ENCODE results near the gene CCL25.
"Not testable (repeated sequence)": the region's sequence is repeated elsewhere in the genome, so short reads cannot be mapped to it uniquely, and the experiment has no call there.

CCL25 gene

DNA sequence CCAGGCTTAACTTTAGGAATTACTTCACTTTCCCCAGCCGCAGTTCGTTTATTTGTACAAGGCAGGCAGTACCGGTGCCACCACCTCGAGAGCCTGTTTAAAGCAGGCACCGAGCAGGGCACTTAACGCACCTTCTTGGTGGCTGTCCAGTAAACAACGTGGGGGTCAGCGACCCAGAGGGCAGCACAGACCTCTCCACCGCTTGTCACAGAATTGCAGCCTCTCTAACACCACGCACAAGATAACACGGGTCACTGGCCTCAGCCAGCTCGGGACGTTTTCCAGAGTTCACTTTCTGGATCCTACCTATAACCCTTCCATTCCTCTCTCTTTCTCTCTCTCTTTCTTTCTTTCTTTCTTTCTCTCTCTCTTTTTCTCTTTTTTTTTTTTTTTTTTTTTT lies 30.3 kb upstream of the CCL25 start:
- no peak for TF ChIP-seq CTCF (IDR thresholded peaks at IDR 0.05; ENCODE audit: extremely low read depth, missing control alignments)
- no peak for DNase-seq (ENCODE audit: low spot score)

DNA sequence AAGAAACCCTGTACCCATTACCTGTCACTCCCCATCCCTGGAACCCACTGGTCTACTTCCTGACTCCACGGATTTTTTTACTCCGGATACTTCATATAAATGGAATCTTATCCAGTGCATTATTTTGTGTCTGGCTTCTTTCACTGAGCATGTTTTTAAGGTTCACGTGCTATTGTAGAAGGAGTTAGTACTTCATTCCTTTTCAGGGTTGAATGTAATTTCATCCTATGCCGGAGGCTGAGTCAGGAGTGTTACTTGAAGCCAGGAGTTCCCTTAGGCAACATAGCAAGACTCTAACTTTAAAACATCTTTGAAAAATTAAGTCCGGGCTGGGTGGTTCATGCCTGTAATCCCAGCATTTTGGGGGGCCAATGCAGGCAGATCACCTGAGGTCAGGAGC lies 29.2 kb upstream of the CCL25 start:
- TF ChIP-seq CTCF (IDR thresholded peaks at IDR 0.05; ENCODE audit: extremely low read depth, missing control alignments) = no peak
- DNase-seq (ENCODE audit: low spot score) = no peak

DNA sequence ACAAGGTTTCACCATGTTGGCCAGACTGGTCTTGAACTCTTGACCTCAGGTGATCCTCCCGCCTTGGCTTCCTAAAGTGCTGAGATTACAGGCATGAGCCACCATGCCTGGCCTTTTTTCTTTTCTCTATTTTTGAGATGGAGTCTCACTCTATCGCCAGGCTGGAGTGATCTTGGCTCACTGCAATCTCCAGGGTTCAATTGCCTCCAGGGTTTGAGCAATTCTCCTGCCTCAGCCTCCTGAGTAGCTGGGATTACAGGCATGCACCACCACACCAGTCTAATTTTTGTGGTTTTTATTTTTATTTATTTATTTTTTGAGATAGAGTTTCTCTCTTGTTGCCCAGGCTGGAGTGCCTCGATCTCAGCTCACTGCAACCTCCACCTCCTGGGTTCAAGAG lies 28.3 kb upstream of the CCL25 start:
- not testable (repeated sequence) for DNase-seq (ENCODE audit: low spot score)

DNA sequence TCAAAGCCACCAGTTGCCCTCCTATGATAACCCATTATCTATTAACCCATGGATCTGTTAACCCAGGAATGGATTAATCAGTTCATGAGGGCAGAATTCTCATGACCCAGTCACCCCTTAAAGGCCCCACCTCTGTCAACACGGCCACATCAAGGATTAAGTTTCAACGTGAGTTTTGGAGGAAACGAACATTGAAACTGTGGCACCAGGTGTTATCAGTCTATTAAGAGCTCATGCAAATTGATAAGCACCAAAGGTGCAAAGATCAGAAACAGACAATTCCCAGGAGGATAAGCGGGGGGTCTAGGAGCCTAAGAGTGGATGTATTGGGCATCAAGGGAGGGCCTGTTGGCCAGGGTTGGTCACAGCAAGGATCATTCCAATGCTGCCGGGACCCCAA lies 27.2 kb upstream of the CCL25 start:
- no peak for TF ChIP-seq CTCF (IDR thresholded peaks at IDR 0.05; ENCODE audit: extremely low read depth, missing control alignments)
- no peak for DNase-seq (ENCODE audit: low spot score)

GRCh38 chr19:8028951-8029491 lies 23.5 kb upstream of the CCL25 start:
- no peak for TF ChIP-seq CTCF (IDR thresholded peaks at IDR 0.05; ENCODE audit: extremely low read depth, missing control alignments)
- DNase-seq (ENCODE audit: low spot score) = no peak

GRCh38 chr19:8030960-8031359 lies 21.6 kb upstream of the CCL25 start:
- TF ChIP-seq CTCF (IDR thresholded peaks at IDR 0.05; ENCODE audit: extremely low read depth, missing control alignments) = no peak
- no peak for DNase-seq (ENCODE audit: low spot score)

DNA sequence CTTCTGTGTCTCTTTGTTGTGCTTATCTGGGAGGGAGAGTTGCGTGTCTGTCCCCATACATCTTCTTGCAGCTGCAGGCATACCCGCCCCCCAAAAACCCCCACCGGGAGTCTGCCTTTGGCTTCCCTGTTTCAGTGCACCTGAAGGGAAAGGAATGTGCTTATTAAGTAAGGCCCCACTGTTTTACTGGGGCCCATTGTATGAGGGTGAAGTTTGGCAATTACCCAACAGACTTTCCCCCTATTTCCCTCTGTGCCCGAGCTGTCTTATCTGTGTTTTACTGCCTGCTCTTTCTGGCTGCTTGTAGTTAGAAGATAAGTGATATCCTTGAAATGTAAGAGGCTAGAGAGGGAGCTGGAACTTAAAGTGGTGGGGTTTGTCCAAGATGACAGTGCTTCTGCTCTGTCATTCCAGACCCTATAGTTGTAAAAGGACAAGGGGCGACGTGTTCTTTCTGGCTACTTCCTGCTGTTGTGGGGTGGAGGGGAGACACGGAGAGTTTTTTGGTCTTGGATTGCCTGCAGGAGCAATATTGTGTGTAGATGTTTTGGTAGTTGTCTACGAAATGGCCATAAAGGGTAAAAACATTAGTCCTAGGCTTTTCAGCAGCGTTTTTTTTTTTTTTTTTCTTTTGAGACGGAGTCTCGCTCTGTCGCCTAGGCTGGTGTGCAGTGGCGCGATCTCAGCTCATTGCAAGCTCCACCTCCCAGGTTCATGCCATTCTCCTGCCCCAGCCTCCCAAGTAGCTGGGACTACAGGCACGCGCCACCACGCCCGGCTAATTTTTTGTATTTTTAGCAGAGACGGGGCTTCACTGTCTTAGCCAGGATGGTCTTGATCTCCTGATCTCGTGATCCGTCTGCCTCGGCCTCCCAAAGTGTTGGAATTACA lies 19.0 kb upstream of the CCL25 start:
- not testable (repeated sequence) for DNase-seq (ENCODE audit: low spot score)

DNA sequence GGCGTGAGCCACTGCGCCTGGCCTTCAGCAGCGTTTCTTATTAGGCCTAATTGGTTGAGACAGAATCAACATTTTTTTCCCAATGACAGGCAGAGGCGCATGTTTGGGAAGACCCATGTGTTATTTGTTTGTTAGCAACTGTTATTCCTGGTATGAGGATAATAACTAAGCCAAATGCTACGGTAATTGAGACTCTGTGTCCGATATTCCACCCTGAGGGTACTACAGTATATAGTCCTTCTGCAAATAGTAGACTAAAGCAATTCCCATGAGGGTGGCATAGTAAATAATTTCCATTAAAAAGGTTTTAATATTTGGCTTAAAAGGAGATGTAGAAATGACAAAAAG lies 18.4 kb upstream of the CCL25 start:
- TF ChIP-seq CTCF (IDR thresholded peaks at IDR 0.05; ENCODE audit: extremely low read depth, missing control alignments) = no peak
- no peak for DNase-seq (ENCODE audit: low spot score)
